GM12878 (cell line): ENCODE data around the gene LGALS9. TPM values are rescaled to one million over a fixed set of nuclear protein-coding genes. Genes with fewer than 3 reads are reported as not detected.

Experiments used
- ATAC-seq: fragments of 200-7000 bp; cut with Tn5 transposase; 3 replicates; pipeline ENCODE4 v1.9.1; 2020; ENCODE audit warnings: mild to moderate bottlenecking, moderate library complexity
- BruUV-seq: library from RNA; stranded (reverse); fragments of 400-500 nt; replicated peaks from 2 replicates; lab custom pipeline; 2021; lab: Mats Ljungman, UMichigan
- CTCF ChIA-PET: fragments of 300-600 bp; sonication (Branson Sonifier 250); formaldehyde crosslinking; extraction: SDS; loops from one replicate; lab custom pipeline; 2021; ENCODE audit warnings: inconsistent platforms; lab: Yijun Ruan, JAX
- POLR2A ChIA-PET: fragments of 350-600 bp; formaldehyde crosslinking; extraction: SDS; loops from one replicate; lab custom pipeline; 2021; ENCODE audit warnings: inconsistent platforms; lab: Charles Lee
- RAD21 ChIA-PET: fragments of 300-600 bp; sonication (Branson Sonifier 250); formaldehyde crosslinking; loops from one replicate; lab custom pipeline; 2023; ENCODE audit warnings: antibody characterized with exemption; ENCODE audit not compliant: unreplicated experiment; lab: Charles Lee
- SMC1A ChIA-PET: fragments of 300-600 bp; sonication (Branson Sonifier 250); formaldehyde crosslinking; loops from one replicate; lab custom pipeline; 2023; ENCODE audit not compliant: unreplicated experiment, uncharacterized antibody; lab: Charles Lee
- DNase-seq: peaks from one replicate; pipeline ENCODE4 v3.0.0-alpha.2; 2011; ENCODE audit warnings: low read depth, low spot score
- FAIRE-seq: peaks from 3 replicates; lab custom pipeline; 2011; peaks lifted over from hg19 to GRCh38; lab: Jason Lieb, UNC
- H2AFZ ChIP-seq: 2 replicates; pipeline ENCODE4 v1.6.0; 2011; ENCODE audit warnings: low read depth, low read length, control low read depth; ENCODE audit not compliant: control insufficient read depth
- H3K27ac ChIP-seq: 2 replicates; pipeline ENCODE4 v1.5.1; 2011; ENCODE audit warnings: control low read depth; ENCODE audit not compliant: control insufficient read depth, insufficient read depth
- H3K27me3 ChIP-seq, 2 experiments: replicated peaks in 1 of 2; 2 replicates each; pipeline versions ENCODE4 v1.6.0 to v1.6.1; 2011; ENCODE audit warnings: low read length in 1 of 2; ENCODE audit not compliant: control insufficient read depth in 2 of 2, insufficient read depth in 2 of 2
- H3K36me3 ChIP-seq, 2 experiments: 2 replicates each; pipeline ENCODE4 v1.5.1; 2011; ENCODE audit warnings: low read length in 1 of 2; ENCODE audit not compliant: control insufficient read depth in 2 of 2, insufficient read depth in 2 of 2
- H3K4me1 ChIP-seq: 2 replicates; pipeline ENCODE4 v1.6.1; 2011; ENCODE audit warnings: mild to moderate bottlenecking, low read length, moderate library complexity, mixed read lengths; ENCODE audit not compliant: control insufficient read depth, insufficient read depth
- H3K4me2 ChIP-seq: 2 replicates; pipeline ENCODE4 v1.6.0; 2011; ENCODE audit warnings: control low read depth; ENCODE audit not compliant: control insufficient read depth, insufficient read depth
- H3K4me3 ChIP-seq: fragments of 200-600 bp; sonication (generic); 2 replicates; pipeline ENCODE4 v1.5.1; 2016
- H3K79me2 ChIP-seq: 2 replicates; pipeline ENCODE4 v1.6.0; 2011; ENCODE audit warnings: low read length; ENCODE audit not compliant: control insufficient read depth, insufficient read depth
- H3K9ac ChIP-seq: 2 replicates; pipeline ENCODE4 v1.8.0; 2011; ENCODE audit warnings: low read length, control low read depth, mixed read lengths; ENCODE audit not compliant: control insufficient read depth, insufficient read depth
- H3K9me3 ChIP-seq: replicated peaks from 3 replicates; pipeline ENCODE4 v1.5.1; 2011; ENCODE audit warnings: mild to moderate bottlenecking, low read length; ENCODE audit not compliant: control insufficient read depth, insufficient read depth
- H4K20me1 ChIP-seq: 2 replicates; pipeline ENCODE4 v1.6.0; 2011; ENCODE audit not compliant: control insufficient read depth, insufficient read depth
- CHD4 ChIP-seq: fragments of 200-600 bp; sonication (generic); IDR thresholded peaks from 2 replicates; pipeline ENCODE4 v1.6.1; 2016; ENCODE audit warnings: mild to moderate bottlenecking
- IRF5 ChIP-seq: fragments of 450-650 bp; IDR thresholded peaks from 2 replicates; pipeline ENCODE4 v1.6.1; 2017; ENCODE audit warnings: borderline replicate concordance
- KAT2A ChIP-seq: conservative IDR thresholded peaks from 2 replicates; pipeline ENCODE4 v1.6.1; 2011; ENCODE audit warnings: low read depth, low read length; ENCODE audit not compliant: control insufficient read depth
- MYC ChIP-seq: IDR thresholded peaks from 2 replicates; pipeline ENCODE4 v1.6.1; 2011; ENCODE audit warnings: mild to moderate bottlenecking, low read length, moderate library complexity, inconsistent platforms; ENCODE audit not compliant: insufficient read depth, insufficient replicate concordance, insufficient read length, severe bottlenecking
- NFXL1 ChIP-seq: fragments of 450-650 bp; IDR thresholded peaks from 2 replicates; pipeline ENCODE4 v1.6.1; 2017; ENCODE audit warnings: antibody characterized with exemption, mild to moderate bottlenecking, borderline replicate concordance
- NR2C1 ChIP-seq: fragments of 450-650 bp; IDR thresholded peaks from 2 replicates; pipeline ENCODE4 v1.6.1; 2017; ENCODE audit warnings: antibody characterized with exemption, mild to moderate bottlenecking, moderate library complexity
- SIN3A ChIP-seq: IDR thresholded peaks from 2 replicates; pipeline ENCODE4 v1.6.1; 2012; ENCODE audit warnings: low read depth, low read length, improper control_type of control experiment
- SIX5 ChIP-seq: IDR thresholded peaks from 2 replicates; pipeline ENCODE4 v1.6.1; 2011; ENCODE audit warnings: mild to moderate bottlenecking, low read depth, low read length, moderate library complexity; ENCODE audit not compliant: severe bottlenecking
- SUZ12 ChIP-seq: fragments of 200-600 bp; sonication (generic); IDR thresholded peaks from one replicate; pipeline ENCODE4 v1.6.1; 2018; ENCODE audit warnings: antibody characterized with exemption, mild to moderate bottlenecking; ENCODE audit not compliant: unreplicated experiment
- ZZZ3 ChIP-seq: IDR thresholded peaks from 2 replicates; pipeline ENCODE4 v1.6.1; 2011; ENCODE audit warnings: low read depth; ENCODE audit not compliant: control insufficient read depth, insufficient read length
- WGBS: methylation state at CpG from one replicate; pipeline ENCODE4 v1.1.6; 2016; ENCODE audit warnings: low lambda C conversion rate; ENCODE audit not compliant: insufficient replicate concordance, insufficient coverage; ENCODE audit errors: missing lambda C conversion rate; 5-methylcytosine and 5-hydroxymethylcytosine counted together
- in situ Hi-C: fragments of 300-500 bp; cut with MboI; formaldehyde crosslinking; loops from 9 replicates; pipeline ENCODE4 v1.14.3; 2018; ENCODE audit warnings: mixed read lengths
- intact Hi-C: fragments of 100-400 bp; cut with micrococcal nuclease; formaldehyde crosslinking; loops from one replicate; pipeline ENCODE4 v1.14.2; 2022; ENCODE audit not compliant: unreplicated experiment
- polyA plus RNA-seq, 11 experiments: library from polyadenylated mRNA; depleted of rRNA in 4 of 11; unstranded in 6 of 11; stranded (reverse) in 5 of 11; fragments of >200 nt; fragmentation: Nextera tagmentation in 4 of 11; fragmentation: Illumina TruSeq in 1 of 11; extraction: Ambion mirVana in 4 of 11; extraction: Trizol in 1 of 11; gene quantifications; 1 replicate in 1 of 11; 2 replicates in 10 of 11; pipeline versions ENCODE4 v1.2.1 to v1.2.3, GENCODE V29; 2011 to 2016; ENCODE audit warnings: inconsistent platforms in 2 of 11, missing spikeins in 2 of 11, low read depth in 1 of 11
- total RNA-seq, 4 experiments: library from RNA; depleted of rRNA in 3 of 4; stranded (reverse); fragments of >200 nt in 3 of 4; fragmentation: Illumina TruSeq in 1 of 4; extraction: Trizol in 1 of 4; gene quantifications; 2 replicates each; pipeline versions ENCODE4 v1.2.1 to v1.2.3, GENCODE V29; 2013 to 2021

The LGALS9 gene
- total and polyA plus RNA-seq, 10 of the 15 experiments (the other 5 are each of a cell fraction or from before 2014, with no cell fraction given) = 22.5 to 294 (median 155) TPM

GRCh38 chr17:27664606-27664965, 33.6 kb downstream of the LGALS9 start:
- ChIA-PET SMC1A (interaction anchor here (1.2 kb wide), 1 partner anchor 91 kb away, joined by 3 read pairs; no protein-coding TSS in a partner anchor), CTCF (interaction anchor here (1.8 to 2.0 kb wide), 2 partner anchors 10 to 13 kb away, joined by 6 to 7 read pairs; no protein-coding TSS in a partner anchor), POLR2A (no interaction called here), RAD21 (no interaction called here)
- TF ChIP-seq NFXL1 (no peak), NR2C1 (no peak), IRF5 (no peak), CHD4 (no peak), MYC (no peak), ZZZ3 (no peak), SIN3A (no peak), KAT2A (no peak), SIX5 (no peak), SUZ12 (no peak)
- no peaks in the 10 kb centered on the region for H3K36me3 ChIP-seq
- no peak overlapping the region for H3K4me2 ChIP-seq
- intact Hi-C loops = no loop called here
- no peak overlapping the region for H3K27ac ChIP-seq
- peaks cover 0 to 1% of the 10 kb centered on the region in 2 experiments; a peak in 3 of 4 replicates for H3K27me3 ChIP-seq
- no peaks in the 10 kb centered on the region for H3K79me2 ChIP-seq
- no peak for ATAC-seq
- H3K9ac ChIP-seq = no peak overlapping the region
- no peaks in the 10 kb centered on the region for H4K20me1 ChIP-seq
- no peaks in the 10 kb centered on the region for H3K9me3 ChIP-seq
- no peak overlapping the region for H2AFZ ChIP-seq
- no peak for DNase-seq
- WGBS = 0% methylated on average over 2 of the region's 2 CpGs
- no peaks in the 10 kb centered on the region for H3K4me1 ChIP-seq
- no TSS peak for BruUV-seq
- no peak overlapping the region for H3K4me3 ChIP-seq
- in situ Hi-C loops = loop anchor here (10.0 kb wide), 1 partner anchor 80 kb away; no protein-coding TSS in a partner anchor
- FAIRE-seq = no peak
